A549 (cell line): Measurements from ENCODE around the gene ADCY3. TPM values are rescaled to one million over a fixed set of nuclear protein-coding genes. Genes with fewer than 3 reads are reported as not detected.

ENCODE experiments used
- ATAC-seq, 2 experiments: fragments of 200-7000 bp in 1 of 2; fragments of >200 bp in 1 of 2; cut with Nextera tagmentation in 1 of 2; cut with Tn5 transposase in 1 of 2; 3 replicates each; pipeline versions ENCODE4 v1.8.0 to v1.9.1; 2018 to 2020; ENCODE audit warnings: mild to moderate bottlenecking in 1 of 2, moderate library complexity in 1 of 2
- CTCF ChIA-PET: fragments of 300-600 bp; sonication (Branson Sonifier 250); formaldehyde crosslinking; extraction: SDS; loops from one replicate; lab custom pipeline; 2021; ENCODE audit warnings: antibody characterized with exemption, inconsistent platforms; lab: Yijun Ruan, JAX
- POLR2A ChIA-PET: fragments of 350-600 bp; formaldehyde crosslinking; extraction: SDS; loops from one replicate; lab custom pipeline; 2021; ENCODE audit warnings: antibody characterized with exemption, inconsistent platforms; lab: Yijun Ruan, JAX
- DNase-seq, 2 experiments: peaks; one replicate each; pipeline versions ENCODE4 v3.0.0 to v3.0.0-alpha.2; 2011 to 2016; ENCODE audit warnings: low read depth in 1 of 2, low spot score in 1 of 2
- FAIRE-seq: peaks from 2 replicates; lab custom pipeline; 2011; peaks lifted over from hg19 to GRCh38; lab: Jason Lieb, UNC
- H3K27ac ChIP-seq, 2 experiments: fragments of >200 bp; sonication (Bioruptor Twin); formaldehyde crosslinking; 3 replicates each; pipeline ENCODE4 v1.5.1; 2016 to 2017
- H3K4me1 ChIP-seq: fragments of >200 bp; sonication (Bioruptor Twin); formaldehyde crosslinking; 3 replicates; pipeline ENCODE4 v1.6.1; 2016
- H3K4me2 ChIP-seq: fragments of >200 bp; sonication (Bioruptor Twin); formaldehyde crosslinking; 3 replicates; pipeline ENCODE4 v1.6.1; 2016
- H3K4me3 ChIP-seq: fragments of >200 bp; sonication (Bioruptor Twin); formaldehyde crosslinking; 3 replicates; pipeline ENCODE4 v1.5.1; 2016
- H3K9me3 ChIP-seq: fragments of >200 bp; sonication (Bioruptor Twin); formaldehyde crosslinking; 3 replicates; pipeline ENCODE4 v1.6.1; 2016
- BCL3 ChIP-seq: fragments of >200 bp; sonication (Bioruptor Twin); formaldehyde crosslinking; IDR thresholded peaks from 3 replicates; pipeline ENCODE4 v1.6.1; 2016
- BHLHE40 ChIP-seq: IDR thresholded peaks from 2 replicates; pipeline ENCODE4 v1.6.1; 2012; ENCODE audit warnings: low read depth, low read length, inconsistent platforms
- CHD2 ChIP-seq: fragments of 150-350 bp; IDR thresholded peaks from 2 replicates; pipeline ENCODE4 v1.6.1; 2014; ENCODE audit warnings: low read length; ENCODE audit not compliant: partially characterized antibody
- EHF ChIP-seq: fragments of 250-450 bp; sonication (Bioruptor Pico); IDR thresholded peaks from 2 replicates; pipeline ENCODE4 v1.5.0; 2020; ENCODE audit warnings: mild to moderate bottlenecking
- ELK1 ChIP-seq: fragments of 150-350 bp; IDR thresholded peaks from 2 replicates; pipeline ENCODE4 v1.6.1; 2014; ENCODE audit warnings: low read depth, mild to moderate bottlenecking, low read length
- FOXS1 ChIP-seq: fragments of 250-450 bp; sonication (Bioruptor Pico); IDR thresholded peaks from 2 replicates; pipeline ENCODE4 v1.5.0; 2020; ENCODE audit warnings: mild to moderate bottlenecking, moderate library complexity
- HDAC2 ChIP-seq: fragments of 200-600 bp; sonication (generic); IDR thresholded peaks from 2 replicates; pipeline ENCODE4 v1.6.1; 2016
- HOXB13 ChIP-seq: fragments of 250-450 bp; sonication (Bioruptor Pico); IDR thresholded peaks from 2 replicates; pipeline ENCODE4 v1.5.0; 2020; ENCODE audit warnings: low read depth, mild to moderate bottlenecking, moderate library complexity
- MAFK ChIP-seq: fragments of 450-650 bp; IDR thresholded peaks from 2 replicates; pipeline ENCODE4 v1.6.1; 2014; ENCODE audit not compliant: partially characterized antibody
- MAX ChIP-seq: IDR thresholded peaks from 2 replicates; pipeline ENCODE4 v1.6.1; 2012
- MAZ ChIP-seq: fragments of 150-350 bp; IDR thresholded peaks from 2 replicates; pipeline ENCODE4 v1.6.1; 2014; ENCODE audit warnings: antibody characterized with exemption, low read depth, low read length, borderline replicate concordance
- MYC ChIP-seq: IDR thresholded peaks from 2 replicates; pipeline ENCODE4 v1.6.1; 2012; ENCODE audit warnings: mild to moderate bottlenecking, inconsistent platforms, low read length, improper control_type of control experiment, borderline replicate concordance
- RCOR1 ChIP-seq: fragments of 150-350 bp; IDR thresholded peaks from 2 replicates; pipeline ENCODE4 v1.6.1; 2014; ENCODE audit warnings: antibody characterized with exemption, low read length, low read depth
- SMC3 ChIP-seq: fragments of >200 bp; sonication (Bioruptor Twin); formaldehyde crosslinking; IDR thresholded peaks from 3 replicates; pipeline ENCODE4 v1.6.1; 2018; ENCODE audit warnings: inconsistent platforms
- ZNF302 ChIP-seq: fragments of 250-450 bp; sonication (Bioruptor Pico); IDR thresholded peaks from 2 replicates; pipeline ENCODE4 v1.9.0; 2021; ENCODE audit warnings: inconsistent platforms, mild to moderate bottlenecking, moderate library complexity
- WGBS: methylation state at CpG from one replicate; pipeline ENCODE4 v1.1.6; 2017; ENCODE audit errors: missing lambda C conversion rate; 5-methylcytosine and 5-hydroxymethylcytosine counted together
- polyA plus RNA-seq, 4 experiments: library from polyadenylated mRNA; depleted of rRNA in 3 of 4; stranded (reverse); fragments of >200 nt; fragmentation: RNase III in 1 of 4; extraction: RNeasy Plus Mini Kit Qiagen cat#74134 plus additional on column Dnase treatment in 1 of 4; gene quantifications; 2 replicates in 3 of 4; 3 replicates in 1 of 4; pipeline ENCODE4 v1.2.3, GENCODE V29; 2011 to 2017

Gene ADCY3
- polyA plus RNA-seq, 2 of the 4 experiments (the other 2 are of a cell fraction): 37.4 to 65.4 TPM

- TF ChIP-seq MAX (no peak), HOXB13 (CRISPR knock-in tag) (no peak), BCL3 (no peak)
These were observed 64.9 kb downstream of the ADCY3 start (continued) for GRCh38 chr2:24855022-24855622.

GRCh38 chr2:24853996-24854395 is 66.0 kb downstream of the ADCY3 start:
- ChIA-PET CTCF (interaction anchor here (1.2 kb wide), 2 partner anchors 21 to 342 kb away, joined by 3 read pairs; no protein-coding TSS in a partner anchor), POLR2A (no interaction called here)
- Histone ChIP-seq H3K4me1 (no peaks in the 10 kb centered on the region), H3K9me3 (no peaks in the 10 kb centered on the region), H3K4me2 (no peak overlapping the region), H3K4me3 (no peak overlapping the region), H3K27ac (no peak overlapping the region)
- FAIRE-seq (no peak), ATAC-seq (no peak), DNase-seq (no peak)
- WGBS: 71% methylated on average over 3 of the region's 3 CpGs
- TF ChIP-seq BCL3 (no peak), MAZ (no peak), HDAC2 (no peak), ZNF302 (CRISPR knock-in tag) (no peak), BHLHE40 (no peak), EHF (no peak)

- no peak for ATAC-seq
- Histone ChIP-seq H3K4me1 (no peaks in the 10 kb centered on the region), H3K9me3 (peaks cover 4% of the 10 kb centered on the region; the same call in 1 of the 3 replicates), H3K4me2 (no peak overlapping the region), H3K27ac (no peak overlapping the region), H3K4me3 (no peak overlapping the region)
- WGBS: 93% methylated on average over 9 of the region's 9 CpGs
- no peak for DNase-seq
- ChIA-PET POLR2A (no interaction called here), CTCF (interaction anchor here (0.8 kb wide), 1 partner anchor 276 kb away, joined by 4 read pairs; no protein-coding TSS in a partner anchor)
- FAIRE-seq: no peak
- TF ChIP-seq RCOR1 (no peak), ZNF302 (CRISPR knock-in tag) (no peak), MYC (no peak), BCL3 (no peak), FOXS1 (CRISPR knock-in tag) (no peak), SMC3 (no peak), BHLHE40 (no peak), MAFK (no peak), CHD2 (no peak), ELK1 (no peak)
These were observed 67.0 kb downstream of the ADCY3 start for GRCh38 chr2:24853046-24853445.
